Transverse colon (tissue), 4 donors: Measurements from ENCODE around the gene TICAM2. TPM values are rescaled to one million over a fixed set of nuclear protein-coding genes. Genes with fewer than 3 reads are reported as not detected.

Experiments used
- DNase-seq: peaks from one replicate; pipeline ENCODE4 v3.0.0-alpha.2; 2019
- H3K27ac ChIP-seq, 4 donors: fragments of 200-600 bp; sonication (generic); 2 replicates each; pipeline ENCODE4 v1.5.1; 2016 to 2018; ENCODE audit warnings: inconsistent platforms in 4 of 4
- H3K27me3 ChIP-seq: fragments of 200-600 bp; sonication (generic); 2 replicates; pipeline ENCODE4 v1.5.1; 2017; ENCODE audit warnings: inconsistent platforms
- H3K36me3 ChIP-seq, 4 donors: fragments of 200-600 bp; sonication (generic); 2 replicates each; pipeline ENCODE4 v1.5.1; 2017 to 2019; ENCODE audit warnings: inconsistent platforms in 4 of 4
- H3K4me1 ChIP-seq, 4 donors: fragments of 200-600 bp; sonication (generic); 2 replicates each; pipeline ENCODE4 v1.5.1; 2017 to 2020; ENCODE audit warnings: inconsistent platforms in 4 of 4
- H3K4me3 ChIP-seq, 4 donors: fragments of 200-600 bp; sonication (generic); 1 replicate in 1 of 4; 2 replicates in 3 of 4; pipeline versions ENCODE4 v1.5.1 to v1.6.1; 2017 to 2019; ENCODE audit warnings: inconsistent platforms in 4 of 4
- H3K9me3 ChIP-seq, 2 donors: fragments of 200-600 bp; sonication (generic); 2 replicates each; pipeline ENCODE4 v1.5.1; 2017 to 2019; ENCODE audit warnings: inconsistent platforms in 2 of 2
- CTCF ChIP-seq, 5 experiments: fragments of 200-600 bp in 3 of 5; fragments of 450-650 bp in 2 of 5; sonication (generic) in 3 of 5; IDR thresholded peaks; 1 replicate in 2 of 5; 2 replicates in 3 of 5; pipeline ENCODE4 v1.5.1; 2016 to 2017; ENCODE audit warnings: antibody characterized with exemption in 5 of 5, inconsistent platforms in 3 of 5, mild to moderate bottlenecking in 2 of 5, moderate library complexity in 1 of 5
- EP300 ChIP-seq: sonication (generic); formaldehyde crosslinking; IDR thresholded peaks from one replicate; pipeline ENCODE4 v1.6.1; 2017; ENCODE audit warnings: antibody characterized with exemption, low read depth
- POLR2A ChIP-seq: fragments of 450-650 bp; IDR thresholded peaks from one replicate; pipeline ENCODE4 v1.6.1; 2016; ENCODE audit warnings: antibody characterized with exemption, mild to moderate bottlenecking, moderate library complexity
- POLR2AphosphoS5 ChIP-seq, 3 donors: sonication (generic); formaldehyde crosslinking; IDR thresholded peaks; one replicate each; pipeline ENCODE4 v1.6.1; 2016; ENCODE audit warnings: antibody characterized with exemption in 3 of 3
- WGBS, 2 donors: methylation state at CpG; one replicate each; pipeline ENCODE4 v1.1.5; 2018; ENCODE audit warnings: low coverage in 1 of 2; 5-methylcytosine and 5-hydroxymethylcytosine counted together
- in situ Hi-C, 4 donors: fragments of 200-750 bp; cut with MboI; loops; one replicate each; pipeline versions ENCODE4 v1.15.0 to v1.15.1; 2017; ENCODE audit warnings: low sequenced_read_pairs in 3 of 4, low pct_ligation_motif_present in 1 of 4, low pct_unique_long_range_greater_than_20kb in 1 of 4
- intact Hi-C: fragments of 100-400 bp; cut with DNase I; formaldehyde crosslinking; loops from one replicate; pipeline ENCODE4 v1.15.1; 2023; ENCODE audit warnings: low total_unique reads
- total RNA-seq, 4 donors: library from RNA; depleted of rRNA; stranded (reverse); fragments of >200 nt; gene quantifications; one replicate each; pipeline ENCODE4 v1.1.0, GENCODE V29; 2016

TICAM2 gene
- total RNA-seq, 4 donors from 2014 or later, result 0.68 to 1.1 TPM; not detected in 2

DNA sequence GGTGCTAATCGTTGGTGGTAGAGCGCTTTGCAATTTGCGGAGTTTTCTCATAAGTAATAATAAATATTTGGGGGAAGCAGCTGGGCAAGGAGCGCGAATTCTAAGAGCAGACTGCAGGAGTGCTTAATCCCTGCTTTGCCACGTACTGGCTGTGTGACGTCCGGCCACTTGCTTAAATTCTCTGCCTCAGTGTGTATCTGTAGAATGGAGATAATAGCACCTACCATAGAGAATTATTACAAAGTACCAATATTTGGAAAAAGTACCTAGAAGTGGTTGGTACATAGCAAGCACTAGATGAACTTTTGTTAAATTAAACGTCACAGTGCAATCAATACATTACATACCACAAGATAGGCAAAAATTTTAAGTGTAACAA, 24.2 kb upstream of the TICAM2 start:
- no peaks in the 10 kb centered on the region for H3K9me3 ChIP-seq

DNA sequence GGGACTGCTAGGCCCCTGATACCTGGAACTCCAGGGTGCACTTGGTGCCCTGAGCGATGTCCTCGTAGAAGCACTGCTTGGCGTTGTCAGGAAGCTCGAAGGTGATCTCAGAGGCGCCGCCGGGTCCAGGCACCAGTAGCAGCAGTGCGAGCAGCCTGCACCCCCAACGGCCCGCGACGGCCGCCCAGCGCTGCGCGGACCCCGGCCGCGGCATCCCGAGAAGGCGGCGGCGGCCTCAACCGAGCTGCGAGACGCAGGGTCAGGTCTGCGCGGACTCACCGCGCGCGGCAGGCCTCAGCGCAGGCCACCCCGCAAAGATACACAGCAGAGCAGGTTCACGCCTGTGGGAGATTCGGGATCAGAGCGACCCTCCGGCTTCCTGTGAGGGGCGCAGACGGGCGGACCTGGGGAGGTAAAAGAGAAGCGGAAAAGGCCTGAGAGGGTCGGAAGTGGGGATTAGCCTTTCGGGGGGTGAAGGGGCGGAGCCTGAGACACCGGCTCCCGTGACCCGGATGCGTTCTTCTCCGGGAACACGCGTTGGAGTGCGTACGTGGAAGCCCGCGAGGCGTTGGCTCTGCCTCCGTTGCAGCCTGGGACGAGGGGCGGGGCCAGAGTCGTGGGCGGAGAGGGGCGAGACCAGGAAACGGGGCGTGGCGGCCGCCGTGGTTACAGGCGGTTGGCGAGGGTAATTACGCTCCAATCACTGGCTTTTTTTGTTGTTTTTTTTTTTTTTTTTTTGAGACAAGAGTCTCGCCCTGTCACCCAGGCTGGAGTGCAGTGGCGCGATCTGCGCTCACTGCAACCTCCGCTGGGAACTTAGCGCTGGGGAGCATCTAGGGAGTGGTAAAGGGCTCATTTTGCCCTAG, 23.5 kb upstream of the TICAM2 start, which contains the start of gene TMED7:
Gene TMED7 (minus strand): TSS at position 458 of the 866 bp plus-strand sequence. CDS start 244 bp downstream, at position 214.
- peak within 1 kb of the TSS; percentile 95 to 98 (median 96) for H3K27ac ChIP-seq
- peak within 1 kb of the TSS; percentile 79 to 94 (median 81) for H3K4me3 ChIP-seq
- H3K4me1 ChIP-seq, result peaks cover 13 to 47% (median 32%) of the 10 kb centered on the region in 4 donors
- intact Hi-C loops, result no loop called here
- no peaks in the 10 kb centered on the region for H3K36me3 ChIP-seq
- H3K9me3 ChIP-seq, result no peaks in the 10 kb centered on the region
- H3K27me3 ChIP-seq, result no peaks in the 10 kb centered on the region
- in situ Hi-C loops, result loop anchor here in 2 of 4 donors (10.0 kb wide), 2 partner anchors 209 to 449 kb away; no protein-coding TSS in a partner anchor
- WGBS, 2 donors, result 0% methylated on average over 33 to 53 of the region's 77 CpGs
- DNase-seq, result peak; percentile 100
- TF ChIP-seq POLR2A (peak; percentile 88), CTCF (IDR thresholded peaks at IDR 0.05) (peak in 3 of 5 experiments; percentile 13 to 43 (median 33)), EP300 (peak; percentile 30), POLR2AphosphoS5 (IDR thresholded peaks at IDR 0.05) (peak; percentile 90 to 92 (median 91))

More for the DNA sequence above, 24.2 kb upstream of the TICAM2 start:
- no peaks in the 10 kb centered on the region for H3K27me3 ChIP-seq
- no peaks in the 10 kb centered on the region for H3K36me3 ChIP-seq
- no peak for DNase-seq
- peak overlapping the region; percentile 50 to 82 (median 80) for H3K4me3 ChIP-seq
- intact Hi-C loops (no loop called here), in situ Hi-C loops (loop anchor here in 2 of 4 donors (10.0 kb wide), 2 partner anchors 208 to 448 kb away; no protein-coding TSS in a partner anchor)
- WGBS, 2 donors, result 0% methylated on average over 4 to 9 of the region's 9 CpGs
- peak overlapping the region; percentile 95 to 98 (median 96) for H3K27ac ChIP-seq
- TF ChIP-seq CTCF (IDR thresholded peaks at IDR 0.05) (peak in 3 of 5 experiments; percentile 2 to 20 (median 10)), POLR2AphosphoS5 (IDR thresholded peaks at IDR 0.05) (no peak), POLR2A (no peak)
- H3K4me1 ChIP-seq, result peaks cover 13 to 43% (median 32%) of the 10 kb centered on the region in 4 donors

DNA sequence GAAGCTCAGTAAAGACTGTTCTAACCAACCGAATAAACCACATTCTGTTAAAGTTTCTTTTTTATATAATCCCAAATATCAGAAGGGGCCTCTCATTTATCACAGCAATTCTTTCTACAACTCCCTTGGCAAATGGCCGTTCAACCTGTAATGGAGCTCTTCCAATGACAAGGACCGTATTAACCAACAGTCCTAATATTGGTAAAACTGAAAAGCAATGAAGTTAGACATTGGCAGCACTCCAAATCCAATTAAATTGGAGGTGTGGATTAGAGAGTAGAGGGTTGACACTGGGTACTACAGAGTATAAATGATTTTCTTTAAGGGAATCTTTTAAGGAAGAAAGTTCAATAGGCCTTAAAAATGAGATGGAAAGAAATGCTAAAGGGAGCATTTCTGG, 22.7 kb upstream of the TICAM2 start:
- Histone ChIP-seq H3K9me3 (no peaks in the 10 kb centered on the region), H3K4me1 (peaks cover 13 to 47% (median 32%) of the 10 kb centered on the region in 4 donors), H3K36me3 (peaks cover 0 to 4% (median under 1%) of the 10 kb centered on the region in 4 donors), H3K27me3 (no peaks in the 10 kb centered on the region), H3K4me3 (peak overlapping the region; percentile 79 to 94 (median 81)), H3K27ac (peak overlapping the region; percentile 95 to 98 (median 96))
- no peak for DNase-seq
- intact Hi-C loops, result no loop called here
- TF ChIP-seq CTCF (IDR thresholded peaks at IDR 0.05) (no peak), POLR2A (no peak), POLR2AphosphoS5 (IDR thresholded peaks at IDR 0.05) (no peak), EP300 (no peak)
- 16 to 21% methylated on average over 2 to 3 of the region's 3 CpGs for WGBS, 2 donors
- in situ Hi-C loops, result loop anchor here in 2 of 4 donors (10.0 kb wide), 2 partner anchors 210 to 450 kb away; no protein-coding TSS in a partner anchor

GRCh38 chr5:115623658-115624057, 21.4 kb upstream of the TICAM2 start:
- peaks cover 13 to 47% (median 32%) of the 10 kb centered on the region in 4 donors for H3K4me1 ChIP-seq
- H3K4me3 ChIP-seq, result peak overlapping the region in 2 of 4 donors; percentile 79 to 80
- H3K36me3 ChIP-seq, result peaks cover 0 to 17% (median 6%) of the 10 kb centered on the region in 4 donors
- WGBS, 2 donors, result 28 to 43% methylated on average over 5 of the region's 5 CpGs
- in situ Hi-C loops (loop anchor here in 2 of 4 donors (10.0 kb wide), 2 partner anchors 211 to 451 kb away; no protein-coding TSS in a partner anchor), intact Hi-C loops (no loop called here)
- no peaks in the 10 kb centered on the region for H3K9me3 ChIP-seq
- no peaks in the 10 kb centered on the region for H3K27me3 ChIP-seq
- no peak for DNase-seq
- peak overlapping the region; percentile 95 to 98 (median 96) for H3K27ac ChIP-seq
- peak in 1 of 3 donors; percentile 31 for TF ChIP-seq POLR2AphosphoS5 (IDR thresholded peaks at IDR 0.05)
- TF ChIP-seq POLR2A, result no peak
